HG02870 (cell line): Measurements from ENCODE around the gene PCOLCE2.
"Not testable (repeated sequence)": the region's sequence is repeated elsewhere in the genome, so short reads cannot be mapped to it uniquely, and the experiment has no call there.

Source experiments
- ATAC-seq: cut with Tn5 transposase; IDR thresholded peaks from one replicate; pipeline ENCODE4 v1.9.1; 2021; ENCODE audit warnings: mild to moderate bottlenecking, moderate library complexity; ENCODE audit not compliant: unreplicated experiment

PCOLCE2 gene

DNA sequence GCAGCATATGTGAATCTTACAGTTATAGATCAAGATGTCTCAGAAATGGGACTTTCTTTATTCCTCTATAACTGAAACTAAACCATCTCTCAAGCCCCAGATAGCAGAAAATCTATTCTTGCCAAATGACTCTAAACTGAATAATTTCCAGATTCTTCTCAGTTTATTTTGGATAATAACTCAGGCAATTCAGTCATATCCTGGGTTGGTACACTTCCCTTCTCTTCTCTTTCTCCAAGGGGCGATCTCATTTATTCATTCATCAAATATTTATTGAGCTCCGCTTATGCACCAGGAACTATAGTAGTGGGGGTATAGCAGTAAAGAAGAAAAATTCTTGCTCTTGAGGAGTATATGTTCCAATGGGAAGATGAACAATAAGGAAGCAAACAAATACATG lies 13.5 kb upstream of the PCOLCE2 start:
- ATAC-seq, result no peak

DNA sequence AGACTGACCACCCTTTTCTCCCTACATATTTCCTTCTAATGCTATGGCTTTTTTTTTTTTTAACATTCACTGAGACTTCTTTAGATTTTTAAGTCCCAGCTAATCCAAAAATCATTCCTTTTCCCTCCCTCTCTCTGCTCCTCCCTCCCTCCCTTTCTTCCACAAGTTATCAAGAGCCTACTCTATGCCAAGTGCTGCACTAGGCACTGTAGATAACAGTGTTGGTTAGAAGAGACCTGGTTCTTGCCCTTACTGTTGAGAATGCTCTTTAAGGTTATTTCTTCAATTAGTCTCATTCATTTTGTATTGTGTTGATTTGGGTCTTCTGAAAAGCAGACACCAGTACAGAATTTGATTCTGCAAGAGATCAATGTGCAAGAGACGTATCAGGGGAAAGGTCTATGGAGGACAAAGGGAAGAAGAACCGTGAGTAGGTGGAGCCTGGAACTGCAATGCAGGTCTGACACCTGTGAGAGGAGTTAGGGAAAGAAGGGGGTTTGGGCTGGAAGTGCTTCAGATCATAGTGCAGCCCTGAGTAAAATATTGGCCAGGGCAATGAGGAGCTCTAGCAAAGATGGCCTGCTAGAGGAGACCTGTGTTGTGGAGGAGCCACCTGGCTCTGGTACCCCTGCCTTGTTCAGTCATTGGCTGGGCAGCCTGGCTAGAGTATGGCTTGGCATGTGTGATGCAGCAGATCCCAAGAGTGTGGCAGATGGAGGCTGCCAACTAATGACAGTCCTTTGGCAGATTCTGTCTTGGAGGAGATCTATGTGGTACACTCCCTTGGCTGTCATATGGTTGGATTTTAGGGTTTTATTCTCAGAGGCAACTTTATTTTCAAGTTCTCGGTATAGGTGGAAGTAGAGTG lies 9.7 kb upstream of the PCOLCE2 start:
- no peak for ATAC-seq

DNA sequence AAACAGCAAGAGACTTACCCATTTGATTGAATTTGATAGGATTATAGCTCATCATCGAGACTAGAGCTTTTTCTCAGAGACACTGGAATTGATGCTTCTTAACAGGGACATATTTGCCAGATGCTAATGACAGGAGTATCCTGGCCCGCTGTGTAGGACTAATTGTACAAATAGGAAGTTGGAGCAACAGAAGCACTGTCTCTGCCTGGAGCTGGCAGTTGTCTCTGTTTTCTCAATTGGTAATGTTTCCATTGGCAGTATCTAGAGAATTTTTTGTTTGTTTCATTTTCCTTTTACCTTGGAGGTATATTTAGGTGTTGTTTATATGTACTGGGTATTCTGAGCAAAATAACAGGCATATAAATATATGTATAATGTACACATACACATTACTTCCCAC lies 8.9 kb upstream of the PCOLCE2 start:
- no peak for ATAC-seq

- no peak for ATAC-seq
Observed at GRCh38 chr3:142896996-142897395, 8.1 kb upstream of the PCOLCE2 start.

DNA sequence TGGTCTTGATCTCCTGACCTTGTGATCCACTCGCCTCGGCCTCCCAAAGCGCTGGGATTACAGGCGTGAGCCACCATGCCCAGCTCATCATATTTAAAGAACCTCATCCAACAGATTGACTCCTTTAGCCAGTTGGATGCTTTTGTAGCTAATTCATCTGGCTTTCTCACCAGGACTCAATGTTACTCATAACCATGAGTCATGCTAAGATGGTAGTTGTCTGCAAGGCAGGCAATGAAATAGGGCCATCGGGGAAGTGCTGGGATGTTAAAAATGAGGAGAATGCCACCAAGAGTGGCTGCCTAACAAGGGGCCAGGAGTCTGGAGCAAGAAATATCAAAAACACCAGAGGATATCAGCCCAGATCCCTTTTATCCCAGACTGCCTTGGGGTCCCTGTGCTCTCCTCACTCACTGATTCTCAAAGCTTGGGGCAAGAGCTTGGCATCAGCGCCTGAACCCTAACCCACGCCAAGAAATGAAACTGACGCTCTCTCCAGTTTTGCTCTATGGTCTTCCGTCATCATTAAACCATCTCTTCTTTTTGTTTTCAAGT lies 7.4 kb upstream of the PCOLCE2 start:
- no peak for ATAC-seq

DNA sequence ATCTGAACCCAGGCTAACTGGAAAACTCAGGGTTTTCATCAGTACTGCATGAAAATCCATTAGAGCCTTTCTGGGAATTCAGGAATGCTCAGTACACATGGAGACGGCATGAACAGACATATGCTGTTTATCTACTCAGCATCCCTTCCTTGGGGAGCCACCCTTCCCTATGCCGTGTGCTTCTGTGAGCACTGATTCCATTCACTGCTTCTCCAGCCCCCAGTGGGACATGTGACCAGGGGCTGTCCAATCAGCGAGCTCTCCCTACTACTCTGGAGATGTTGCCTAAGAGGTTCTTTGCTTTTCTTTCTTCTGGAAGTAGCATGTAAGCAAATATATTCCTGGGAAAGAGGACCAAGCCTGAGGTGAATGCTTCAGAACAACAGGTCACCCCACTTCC lies 5.6 kb upstream of the PCOLCE2 start:
- no peak for ATAC-seq

DNA sequence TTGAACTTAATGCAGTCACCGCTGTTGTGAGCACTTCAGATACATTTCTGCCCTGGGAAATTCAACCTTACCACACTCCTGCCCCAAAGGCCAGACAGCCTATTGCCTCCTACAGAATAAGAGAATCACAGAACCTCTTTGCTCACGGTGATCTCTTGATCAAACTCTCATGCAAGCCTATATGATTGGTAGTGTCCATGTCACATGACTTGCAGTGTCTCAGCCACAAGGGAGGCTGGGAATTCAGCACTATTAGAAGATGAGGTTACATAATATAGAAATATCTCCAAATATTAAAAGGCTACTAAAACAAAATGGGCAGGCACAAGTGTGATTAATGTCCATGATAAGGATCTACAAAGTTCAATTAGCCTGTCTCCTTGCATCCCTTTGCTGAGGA lies 3.8 kb upstream of the PCOLCE2 start:
- ATAC-seq, result no peak

DNA sequence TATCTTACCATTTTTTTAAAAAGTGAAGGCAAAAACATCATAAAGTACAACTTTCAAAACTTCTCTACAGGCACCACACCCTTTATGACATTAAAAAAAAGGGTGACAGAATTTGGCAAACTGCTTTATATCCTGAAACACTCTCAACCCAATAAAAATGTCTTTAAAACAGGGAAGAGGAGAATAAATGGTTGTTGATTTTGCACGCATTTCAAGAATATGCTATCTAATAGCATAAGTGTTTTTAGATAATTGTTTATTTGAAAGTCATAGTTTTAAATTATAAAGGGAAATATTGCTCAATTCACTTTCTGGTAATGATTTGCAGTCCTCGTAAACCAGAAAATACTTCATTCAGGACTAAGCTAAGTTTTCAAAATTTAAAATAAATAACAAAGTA lies 1.7 kb upstream of the PCOLCE2 start:
- ATAC-seq, result no peak

DNA sequence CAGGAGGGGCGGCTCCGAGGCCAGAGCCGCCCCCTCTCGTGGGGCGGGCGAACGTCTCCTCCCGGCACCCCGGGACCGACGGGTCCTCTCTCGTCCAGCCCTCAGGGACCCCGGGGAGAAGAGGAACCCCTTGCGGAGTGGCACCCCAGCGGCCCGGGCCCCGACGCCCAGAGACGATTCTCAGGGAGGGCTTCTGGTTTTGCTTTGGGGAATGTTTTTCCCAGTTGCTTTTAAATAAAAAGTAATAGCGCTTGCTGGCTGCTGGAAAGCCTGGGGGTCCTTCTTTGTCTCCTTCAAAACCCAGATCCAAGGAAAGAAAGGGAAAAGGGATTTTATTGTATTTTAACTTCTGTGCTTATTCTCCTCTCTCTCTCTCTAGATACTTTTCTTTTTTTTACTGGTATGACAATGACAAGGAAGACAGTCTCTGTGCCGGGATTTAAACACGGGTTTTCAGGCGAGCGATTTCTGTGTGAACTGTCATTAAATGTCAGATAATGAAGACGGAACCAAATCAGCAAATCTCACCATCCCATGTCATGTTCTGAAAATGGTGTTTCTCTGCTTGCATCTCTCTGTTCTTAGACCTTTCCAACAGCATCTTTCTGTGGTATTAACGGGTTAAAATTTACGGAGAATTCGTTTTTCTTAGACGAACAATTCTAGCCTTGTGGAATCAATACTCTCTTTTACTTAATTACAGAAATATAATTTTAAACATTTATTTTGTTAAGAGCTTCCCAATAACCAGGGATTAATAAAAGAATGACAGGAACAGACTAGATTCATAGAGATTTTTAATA lies 530 bp upstream of the PCOLCE2 start:
- no peak for ATAC-seq

- no peak for ATAC-seq
Observed at GRCh38 chr3:142888099-142888480, 793 bp downstream of the PCOLCE2 start.

DNA sequence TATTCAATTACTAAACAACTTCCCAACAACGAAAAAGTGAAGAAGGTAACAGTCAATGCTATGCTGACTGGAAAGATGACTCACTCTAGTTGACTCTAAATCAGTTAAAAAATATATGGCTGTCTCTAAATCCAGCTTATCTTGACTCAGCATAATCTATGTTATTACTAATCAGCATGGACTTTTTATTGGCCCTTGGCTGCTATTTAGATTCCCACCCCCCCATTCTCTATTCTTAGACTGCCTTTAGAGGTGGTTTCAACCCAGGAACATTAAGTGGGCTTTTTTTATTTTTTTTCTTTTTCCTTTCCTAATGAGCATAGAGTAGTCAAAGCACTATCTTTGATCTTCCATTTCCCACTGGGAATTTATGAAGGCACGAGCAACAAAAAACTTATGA lies 1.9 kb downstream of the PCOLCE2 start:
- ATAC-seq, result no peak

DNA sequence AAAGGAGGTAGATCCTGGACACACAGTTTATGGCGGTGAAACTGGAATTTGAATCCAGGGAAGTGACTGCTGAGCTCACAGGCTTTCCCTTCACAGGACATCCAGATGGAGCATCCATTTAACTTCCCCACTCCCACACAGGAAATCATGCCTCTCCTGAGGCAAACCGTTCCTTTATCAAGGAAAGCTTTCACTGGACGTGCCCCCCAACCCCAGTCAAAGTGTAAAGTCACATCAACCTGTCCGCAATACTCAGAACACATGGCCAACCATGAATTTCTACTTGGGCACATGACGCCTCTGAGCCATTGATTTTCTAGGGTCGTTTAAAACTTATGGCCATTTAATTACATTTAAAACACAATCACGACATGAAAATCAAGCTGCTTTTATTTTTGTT lies 2.9 kb downstream of the PCOLCE2 start:
- no peak for ATAC-seq

GRCh38 chr3:142884531-142884930 lies 4.4 kb downstream of the PCOLCE2 start:
- ATAC-seq, result no peak

DNA sequence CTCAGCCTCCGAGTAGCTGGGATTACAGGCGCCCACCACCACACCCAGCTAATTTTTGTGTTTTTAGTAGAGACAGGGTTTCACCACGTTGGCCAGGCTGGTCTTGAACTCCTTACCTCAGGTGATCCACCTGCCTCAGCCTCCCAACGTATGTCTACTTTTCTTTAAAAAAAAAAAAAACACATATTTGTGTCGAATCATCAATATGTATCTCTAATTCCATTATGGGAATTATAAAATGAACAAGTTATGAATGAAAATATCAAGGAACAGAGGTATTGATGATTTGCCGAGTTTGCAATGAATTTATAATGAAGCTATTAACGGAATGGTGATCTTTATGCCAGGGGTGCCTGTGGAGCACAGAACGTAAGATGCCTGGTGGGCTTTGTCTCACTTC lies 5.3 kb downstream of the PCOLCE2 start:
- ATAC-seq, result not testable (repeated sequence)

DNA sequence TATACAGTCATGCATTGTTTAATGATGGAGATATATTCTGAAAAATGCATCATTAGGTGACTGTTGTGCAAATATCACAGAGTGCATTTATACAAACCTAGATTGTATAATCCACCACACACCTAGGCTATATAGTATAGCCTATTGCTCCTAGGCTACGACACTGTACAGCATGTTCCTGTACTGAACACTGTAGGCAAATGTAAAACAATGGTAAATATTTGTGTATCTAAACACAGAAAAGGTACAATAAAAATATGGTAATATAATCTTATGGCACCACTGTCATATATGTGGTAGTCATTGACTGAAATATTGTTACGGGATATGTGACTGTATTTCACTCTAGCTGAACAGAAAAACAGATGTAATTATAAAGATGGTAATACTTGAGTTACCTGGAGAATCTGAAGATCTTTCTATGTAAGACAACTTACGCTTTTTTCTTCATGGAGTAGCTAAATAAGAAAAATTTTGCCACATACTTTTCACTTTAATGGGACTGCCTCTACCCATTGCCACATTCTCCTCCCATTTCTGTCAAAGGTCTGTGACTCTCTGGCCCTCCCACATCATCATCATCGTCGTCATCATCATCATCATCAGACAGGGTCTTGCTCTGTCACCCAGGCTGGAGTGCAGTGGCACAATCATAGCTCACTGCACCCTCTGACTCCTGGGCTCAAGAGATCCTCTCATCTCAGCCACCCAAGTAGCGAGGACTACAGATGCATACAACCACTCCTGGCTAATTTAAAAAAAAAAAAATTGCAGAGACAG lies 7.2 kb downstream of the PCOLCE2 start:
- no peak for ATAC-seq

DNA sequence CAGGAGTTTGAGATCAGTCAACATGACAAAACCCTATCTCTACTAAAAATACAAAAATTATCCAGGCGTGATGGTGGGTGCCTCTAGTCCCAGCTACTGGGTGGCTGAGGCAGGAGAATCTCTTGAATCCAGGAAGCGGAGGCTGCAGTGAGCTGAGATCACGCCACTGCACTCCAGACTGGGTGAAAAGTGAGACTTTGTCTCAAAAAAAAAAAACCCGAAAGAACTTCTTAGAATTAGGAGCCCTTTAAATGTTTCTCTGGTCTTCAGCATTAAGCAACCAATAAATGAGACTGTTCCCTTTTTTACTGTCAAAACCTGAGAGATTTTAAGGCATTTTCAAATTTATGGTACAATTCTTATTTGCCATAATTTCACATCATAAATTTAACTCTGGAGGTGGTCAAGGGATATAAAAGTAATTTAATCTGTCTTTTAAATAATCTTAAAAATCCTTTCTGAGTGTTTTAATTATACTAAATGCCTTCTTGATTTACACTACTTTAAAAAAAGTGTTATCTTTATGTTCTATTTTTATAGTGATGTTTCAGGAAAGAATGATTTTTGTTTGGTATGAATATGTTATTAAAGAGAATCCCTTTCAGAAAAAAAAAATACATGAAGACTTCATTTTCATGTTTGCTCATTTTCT lies 10.1 kb downstream of the PCOLCE2 start:
- ATAC-seq, result no peak

DNA sequence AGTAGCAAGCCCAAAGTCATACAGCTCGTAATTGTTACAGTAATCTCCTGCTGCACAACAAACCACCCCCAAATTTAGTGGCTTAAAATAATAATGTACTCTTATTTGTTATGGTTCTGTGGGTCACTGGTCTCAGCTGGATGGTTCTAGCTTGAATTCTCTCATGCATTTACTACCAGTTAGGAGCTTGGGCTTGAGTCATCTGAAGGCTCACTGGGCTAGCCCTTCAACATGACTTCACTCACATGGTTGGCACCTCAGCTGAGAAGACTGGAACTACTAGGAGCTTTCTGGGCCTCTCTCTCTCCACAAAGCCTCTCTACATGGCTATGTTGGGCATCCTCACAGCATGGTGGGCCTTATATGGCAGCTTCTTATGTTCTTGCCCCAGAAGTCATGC lies 12.5 kb downstream of the PCOLCE2 start:
- no peak for ATAC-seq

- ATAC-seq, result no peak
Observed at GRCh38 chr3:142875583-142876207, 13.2 kb downstream of the PCOLCE2 start.

DNA sequence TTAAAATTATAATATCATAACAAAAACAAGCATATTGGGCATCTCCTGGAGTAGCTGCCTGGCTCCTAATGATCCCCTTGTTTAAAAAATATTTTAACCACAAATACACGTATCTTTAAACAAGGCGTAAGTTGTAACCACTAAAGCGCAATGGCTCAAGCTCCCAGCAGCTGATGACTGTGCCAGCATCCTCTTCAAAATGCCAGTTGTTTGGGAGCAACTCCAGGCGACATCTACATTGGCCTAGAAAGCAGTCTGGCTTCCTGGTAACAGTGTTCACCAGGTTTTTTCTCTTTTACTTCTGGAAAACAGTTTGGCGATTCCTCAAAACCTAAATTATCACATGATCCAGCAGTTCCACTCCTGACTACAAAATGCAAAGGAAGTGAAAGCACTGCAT lies 13.8 kb downstream of the PCOLCE2 start:
- no peak for ATAC-seq

- not testable (repeated sequence) for ATAC-seq
Observed at GRCh38 chr3:142868382-142868781, 20.5 kb downstream of the PCOLCE2 start.
